Uterus (tissue), 2 donors: ENCODE measurements around the gene HID1.

Experiments
- POLR2A ChIP-seq, 2 donors: fragments of 450-650 bp; IDR thresholded peaks; one replicate each; pipeline ENCODE4 v1.6.1; 2016; ENCODE audit warnings: antibody characterized with exemption in 2 of 2, mild to moderate bottlenecking in 1 of 2, moderate library complexity in 1 of 2
- TF ChIP-seq, protein P1 (sequence below), 4 experiments: fragments of 200-600 bp in 2 of 4; fragments of 450-650 bp in 2 of 4; sonication (generic) in 2 of 4; IDR thresholded peaks; one replicate each; pipeline ENCODE4 v1.5.1; 2016 to 2019; ENCODE audit warnings: antibody characterized with exemption in 4 of 4, mild to moderate bottlenecking in 2 of 4, moderate library complexity in 1 of 4

DNA sequence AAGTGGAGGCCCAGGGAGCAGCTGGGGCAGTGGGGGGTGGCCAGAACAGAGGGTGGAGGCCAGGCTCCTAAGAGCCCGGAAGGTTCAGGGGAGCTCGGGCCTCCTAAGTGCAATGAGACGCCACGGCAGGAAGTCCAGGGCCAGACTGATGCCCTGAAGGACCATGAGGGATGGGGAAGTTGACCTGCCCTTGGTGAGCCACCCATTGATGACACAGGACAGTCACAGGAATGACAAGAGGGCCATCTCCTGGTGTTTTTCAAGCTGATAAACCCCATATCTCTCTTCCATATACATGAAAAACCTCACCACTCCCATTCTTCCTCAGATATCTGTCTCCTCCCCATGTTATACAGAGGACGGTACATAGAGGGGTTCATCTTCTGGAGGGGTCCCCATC is 34.1 kb upstream of the HID1 start:
- TF ChIP-seq, protein P1, sequence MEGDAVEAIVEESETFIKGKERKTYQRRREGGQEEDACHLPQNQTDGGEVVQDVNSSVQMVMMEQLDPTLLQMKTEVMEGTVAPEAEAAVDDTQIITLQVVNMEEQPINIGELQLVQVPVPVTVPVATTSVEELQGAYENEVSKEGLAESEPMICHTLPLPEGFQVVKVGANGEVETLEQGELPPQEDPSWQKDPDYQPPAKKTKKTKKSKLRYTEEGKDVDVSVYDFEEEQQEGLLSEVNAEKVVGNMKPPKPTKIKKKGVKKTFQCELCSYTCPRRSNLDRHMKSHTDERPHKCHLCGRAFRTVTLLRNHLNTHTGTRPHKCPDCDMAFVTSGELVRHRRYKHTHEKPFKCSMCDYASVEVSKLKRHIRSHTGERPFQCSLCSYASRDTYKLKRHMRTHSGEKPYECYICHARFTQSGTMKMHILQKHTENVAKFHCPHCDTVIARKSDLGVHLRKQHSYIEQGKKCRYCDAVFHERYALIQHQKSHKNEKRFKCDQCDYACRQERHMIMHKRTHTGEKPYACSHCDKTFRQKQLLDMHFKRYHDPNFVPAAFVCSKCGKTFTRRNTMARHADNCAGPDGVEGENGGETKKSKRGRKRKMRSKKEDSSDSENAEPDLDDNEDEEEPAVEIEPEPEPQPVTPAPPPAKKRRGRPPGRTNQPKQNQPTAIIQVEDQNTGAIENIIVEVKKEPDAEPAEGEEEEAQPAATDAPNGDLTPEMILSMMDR (IDR thresholded peaks at IDR 0.05), result no peak
- TF ChIP-seq POLR2A (IDR thresholded peaks at IDR 0.05), result no peak
